NCI-H2029 treated with DMSO at 0.1 percent for 48 hours (cell line): ENCODE measurements around the gene DOCK3.
"Not testable (repeated sequence)": the region's sequence is repeated elsewhere in the genome, so short reads cannot be mapped to it uniquely, and the experiment has no call there.

Experiments
- DNase-seq: peaks from one replicate; lab custom pipeline; 2025; lab: John Stamatoyannopoulos, UW

Gene DOCK3

DNA sequence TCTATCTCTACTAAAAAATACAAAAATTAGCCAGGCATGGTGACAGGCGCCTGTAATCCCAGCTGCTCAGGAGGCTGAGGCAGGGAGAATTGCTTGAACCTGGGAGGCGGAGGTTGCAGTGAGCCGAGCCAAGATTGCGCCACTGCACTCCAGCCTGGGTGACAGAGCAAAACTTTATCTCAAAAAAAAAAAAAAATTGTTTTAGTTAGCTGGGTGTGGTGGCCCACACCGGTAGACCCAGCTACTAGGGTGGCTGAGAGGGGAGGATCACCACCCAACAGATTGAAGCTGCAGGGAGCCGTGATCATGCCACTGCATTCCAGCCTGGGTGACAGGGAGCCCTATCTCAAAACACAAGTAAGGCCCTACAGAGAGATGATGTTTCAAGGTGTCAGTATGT, 712.6 kb downstream of the DOCK3 start:
- not testable (repeated sequence) for DNase-seq

DNA sequence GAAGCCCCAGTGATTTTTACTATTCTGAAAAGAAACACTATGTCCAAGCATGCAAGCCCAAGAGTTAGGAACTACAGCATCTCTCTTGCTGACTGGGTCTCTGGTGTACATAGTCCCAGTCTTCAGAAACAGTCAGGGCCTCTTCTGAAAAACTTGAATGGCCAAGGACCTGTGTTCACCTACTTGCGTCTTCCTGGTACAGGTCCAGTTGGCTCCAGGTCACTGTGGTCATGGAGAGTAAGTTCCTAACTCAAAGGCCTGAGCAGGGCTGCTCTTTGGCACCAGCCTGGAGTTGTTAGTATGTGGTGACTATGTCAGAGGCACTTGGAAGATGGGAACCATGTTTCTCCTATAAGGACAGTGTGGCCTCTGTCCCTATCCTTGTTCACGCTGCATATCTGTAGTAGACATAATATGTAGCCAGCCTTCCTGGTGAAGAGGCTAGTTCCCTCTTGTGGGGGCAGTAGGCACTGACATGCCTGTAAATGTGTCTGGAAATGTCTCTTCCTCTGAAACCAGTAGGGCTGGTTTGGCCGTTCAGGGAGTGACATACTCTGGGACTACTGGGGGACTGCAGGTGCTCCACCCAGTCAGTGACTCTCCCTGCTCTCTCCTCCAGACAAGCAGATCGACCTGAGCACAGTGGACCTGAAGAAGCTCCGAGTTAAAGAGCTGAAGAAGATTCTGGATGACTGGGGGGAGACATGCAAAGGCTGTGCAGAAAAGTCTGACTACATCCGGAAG, 713.7 kb downstream of the DOCK3 start:
- no peak for DNase-seq

DNA sequence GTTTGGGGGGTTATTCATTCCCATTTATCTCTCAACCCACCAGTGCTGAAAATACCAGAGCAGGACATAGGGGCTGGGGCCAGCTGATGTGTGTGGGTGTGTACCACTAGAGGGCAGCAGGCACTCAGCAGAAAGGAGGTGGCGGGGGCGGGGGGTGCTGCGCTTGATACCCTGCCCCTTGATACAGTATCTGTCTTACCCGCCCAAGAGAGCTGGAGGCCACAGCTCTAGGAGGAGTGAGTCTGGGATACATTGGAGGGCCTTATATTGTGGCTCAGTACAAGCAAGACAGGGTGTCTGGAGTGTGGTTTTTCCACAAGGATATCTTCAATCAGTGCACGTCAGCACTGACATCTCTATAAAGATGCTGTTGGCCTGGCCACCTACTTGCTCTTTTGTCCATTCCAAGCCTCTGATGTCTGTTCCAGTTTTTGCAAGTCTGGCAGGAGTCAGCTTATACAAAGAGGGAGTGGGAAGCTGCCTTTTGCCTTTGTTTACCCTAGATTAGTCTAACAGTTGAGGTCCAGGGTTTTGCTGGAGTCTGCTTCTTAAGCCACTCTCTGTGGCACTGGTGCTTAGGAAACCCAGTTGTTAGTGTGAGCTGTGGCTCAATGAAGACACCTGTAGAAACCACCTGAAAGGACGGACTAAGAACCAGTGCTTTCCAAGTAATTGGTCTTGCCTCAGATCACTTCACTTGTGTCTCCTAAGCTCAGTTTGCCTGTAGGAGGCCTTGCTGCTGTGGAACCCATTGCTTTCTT, 714.9 kb downstream of the DOCK3 start:
- no peak for DNase-seq

DNA sequence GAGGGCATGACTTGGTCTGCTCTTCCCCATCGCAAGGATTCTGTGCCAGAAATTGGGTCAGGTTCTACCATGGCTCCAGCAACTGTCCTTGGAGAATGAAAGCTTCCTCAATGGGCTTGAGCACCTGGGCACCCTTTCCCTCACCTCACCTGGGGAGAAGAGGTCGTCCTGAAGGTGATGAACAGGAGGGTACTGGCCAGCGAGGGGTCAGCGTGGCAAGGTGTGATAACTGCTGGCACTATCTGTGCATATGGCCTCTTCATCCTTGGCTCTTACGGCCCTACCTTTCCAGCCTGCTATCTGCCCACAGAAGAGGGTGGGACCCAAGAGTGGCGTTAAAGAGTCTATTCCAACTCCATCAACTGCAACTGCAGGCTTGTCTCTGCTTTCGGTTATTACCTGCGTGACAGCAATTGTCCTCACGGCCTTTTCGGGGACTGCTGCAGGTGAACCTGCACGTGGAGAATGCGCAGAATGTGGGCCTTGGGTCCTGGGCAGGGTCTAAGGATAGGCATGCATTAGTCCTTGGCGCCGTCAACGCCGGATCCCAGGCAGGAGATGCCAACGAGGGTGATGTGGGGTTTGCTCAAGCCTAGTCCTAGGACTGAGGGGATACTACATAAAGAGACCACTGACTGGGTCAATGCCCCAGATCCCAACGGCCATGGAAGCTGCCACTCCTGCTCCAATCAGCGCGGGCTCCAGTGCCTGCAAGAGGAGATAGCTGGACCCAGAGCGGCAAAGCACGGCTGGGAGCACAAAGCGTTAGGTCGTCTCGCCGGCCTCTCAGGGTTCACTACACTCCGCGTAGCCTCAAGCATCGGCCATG, 715.7 kb downstream of the DOCK3 start:
- no peak for DNase-seq

DNA sequence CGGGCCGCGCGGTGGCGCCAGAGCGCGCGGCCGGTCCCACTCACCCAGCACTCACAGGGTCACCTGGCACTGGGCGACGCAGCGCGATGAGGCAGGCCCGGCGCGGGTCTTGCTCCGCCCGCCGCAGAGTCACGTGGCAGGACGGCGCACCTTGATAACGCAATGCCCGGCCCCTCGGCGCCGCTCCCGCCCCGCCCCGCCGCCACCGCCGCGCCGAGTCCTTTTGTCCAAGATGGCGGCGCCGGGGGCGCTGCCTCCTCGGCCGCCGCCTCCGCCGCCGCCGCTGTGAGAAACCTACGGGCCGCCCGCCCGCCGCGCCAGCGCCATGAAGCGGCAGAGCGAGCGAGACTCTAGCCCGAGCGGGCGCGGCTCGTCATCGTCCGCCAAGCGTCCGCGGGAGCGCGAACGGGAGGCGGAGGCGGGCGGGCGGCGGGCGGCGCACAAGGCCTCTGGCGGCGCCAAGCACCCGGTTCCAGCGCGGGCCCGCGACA, 716.4 kb downstream of the DOCK3 start, which contains the start of gene RBM15B:
TSS of gene RBM15B (plus strand) at position 211 of the 491 bp plus-strand sequence. CDS start at position 326, 115 bp downstream.
- no peak for DNase-seq

DNA sequence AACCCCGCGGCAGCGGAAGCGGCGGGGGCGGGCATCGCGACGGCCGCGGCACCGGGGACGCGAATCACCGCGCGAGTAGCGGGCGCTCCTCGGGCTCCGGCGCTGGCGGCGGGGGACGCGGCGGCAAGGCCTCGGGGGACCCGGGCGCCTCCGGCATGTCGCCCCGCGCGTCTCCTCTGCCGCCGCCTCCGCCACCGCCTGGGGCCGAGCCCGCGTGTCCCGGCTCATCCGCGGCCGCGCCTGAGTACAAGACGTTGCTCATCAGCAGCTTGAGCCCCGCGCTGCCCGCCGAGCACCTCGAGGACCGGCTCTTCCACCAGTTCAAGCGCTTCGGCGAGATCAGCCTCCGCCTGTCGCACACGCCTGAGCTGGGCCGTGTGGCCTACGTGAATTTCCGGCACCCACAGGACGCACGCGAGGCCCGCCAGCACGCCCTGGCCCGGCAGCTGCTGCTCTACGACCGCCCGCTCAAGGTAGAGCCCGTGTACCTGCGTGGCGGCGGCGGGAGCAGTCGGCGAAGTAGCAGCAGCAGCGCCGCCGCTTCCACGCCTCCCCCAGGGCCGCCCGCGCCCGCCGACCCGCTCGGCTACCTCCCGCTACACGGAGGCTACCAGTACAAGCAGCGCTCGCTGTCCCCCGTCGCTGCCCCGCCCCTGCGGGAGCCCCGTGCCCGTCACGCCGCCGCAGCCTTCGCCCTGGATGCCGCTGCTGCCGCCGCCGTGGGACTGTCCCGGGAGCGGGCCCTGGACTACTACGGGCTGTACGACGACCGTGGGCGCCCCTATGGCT, 717.0 kb downstream of the DOCK3 start:
- no peak for DNase-seq

DNA sequence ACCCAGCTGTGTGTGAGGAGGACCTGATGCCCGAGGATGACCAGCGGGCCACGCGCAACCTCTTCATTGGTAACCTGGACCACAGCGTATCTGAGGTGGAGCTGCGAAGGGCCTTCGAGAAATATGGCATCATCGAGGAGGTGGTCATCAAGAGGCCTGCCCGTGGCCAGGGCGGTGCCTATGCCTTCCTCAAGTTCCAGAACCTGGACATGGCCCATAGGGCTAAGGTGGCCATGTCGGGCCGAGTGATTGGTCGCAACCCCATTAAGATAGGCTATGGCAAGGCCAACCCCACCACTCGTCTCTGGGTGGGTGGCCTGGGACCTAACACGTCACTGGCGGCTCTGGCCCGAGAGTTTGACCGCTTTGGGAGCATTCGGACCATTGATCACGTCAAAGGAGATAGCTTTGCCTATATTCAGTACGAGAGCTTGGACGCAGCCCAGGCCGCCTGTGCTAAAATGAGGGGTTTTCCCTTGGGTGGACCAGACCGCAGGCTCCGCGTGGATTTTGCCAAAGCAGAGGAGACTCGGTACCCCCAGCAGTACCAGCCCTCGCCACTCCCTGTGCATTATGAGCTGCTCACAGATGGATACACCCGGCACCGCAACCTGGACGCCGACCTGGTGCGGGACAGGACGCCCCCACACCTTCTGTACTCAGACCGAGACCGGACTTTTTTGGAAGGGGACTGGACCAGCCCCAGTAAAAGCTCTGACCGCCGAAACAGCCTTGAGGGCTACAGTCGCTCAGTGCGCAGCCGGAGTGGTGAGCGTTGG, 717.8 kb downstream of the DOCK3 start:
- no peak for DNase-seq

DNA sequence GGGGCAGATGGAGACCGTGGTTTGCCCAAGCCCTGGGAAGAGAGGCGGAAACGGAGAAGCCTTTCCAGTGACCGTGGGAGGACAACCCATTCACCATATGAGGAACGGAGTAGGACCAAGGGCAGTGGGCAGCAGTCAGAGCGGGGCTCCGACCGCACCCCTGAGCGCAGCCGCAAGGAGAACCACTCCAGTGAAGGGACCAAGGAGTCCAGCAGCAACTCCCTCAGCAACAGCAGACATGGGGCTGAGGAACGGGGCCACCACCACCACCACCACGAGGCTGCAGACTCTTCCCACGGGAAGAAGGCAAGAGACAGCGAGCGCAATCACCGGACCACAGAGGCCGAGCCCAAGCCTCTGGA, 718.4 kb downstream of the DOCK3 start:
- DNase-seq, result no peak

DNA sequence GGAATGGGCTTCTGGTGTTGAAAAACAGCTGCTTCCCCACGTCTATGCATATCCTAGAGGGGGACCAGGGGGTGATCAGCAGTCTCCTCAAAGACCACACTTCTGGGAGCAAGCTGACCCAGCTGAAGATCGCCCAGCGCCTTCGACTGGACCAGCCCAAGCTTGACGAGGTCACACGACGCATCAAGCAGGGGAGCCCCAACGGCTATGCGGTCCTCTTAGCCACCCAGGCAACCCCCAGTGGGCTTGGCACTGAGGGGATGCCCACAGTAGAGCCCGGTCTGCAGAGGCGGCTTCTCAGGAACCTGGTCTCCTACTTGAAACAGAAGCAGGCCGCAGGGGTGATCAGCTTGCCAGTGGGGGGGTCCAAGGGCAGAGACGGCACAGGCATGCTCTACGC, 718.8 kb downstream of the DOCK3 start:
- no peak for DNase-seq

DNA sequence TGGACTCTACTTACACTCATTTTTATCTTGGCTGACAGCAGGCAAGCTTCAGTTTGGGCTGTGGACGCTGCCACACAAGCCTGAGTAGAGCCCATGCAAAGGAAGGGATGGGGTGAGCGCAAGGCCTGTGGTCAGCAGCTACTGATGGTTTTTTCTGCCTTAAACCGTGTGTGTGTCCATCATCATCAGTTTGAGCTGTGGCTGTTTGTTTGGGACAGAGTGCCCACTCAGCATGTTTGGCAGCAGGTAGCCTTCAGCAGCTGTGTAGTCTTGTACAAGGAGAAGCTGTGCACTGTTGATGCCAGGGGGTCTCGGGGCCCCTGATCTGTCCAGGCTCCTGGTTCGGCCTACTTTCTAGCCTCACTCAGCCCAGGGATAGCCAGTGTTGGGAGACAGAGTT, 719.8 kb downstream of the DOCK3 start:
- no peak for DNase-seq

DNA sequence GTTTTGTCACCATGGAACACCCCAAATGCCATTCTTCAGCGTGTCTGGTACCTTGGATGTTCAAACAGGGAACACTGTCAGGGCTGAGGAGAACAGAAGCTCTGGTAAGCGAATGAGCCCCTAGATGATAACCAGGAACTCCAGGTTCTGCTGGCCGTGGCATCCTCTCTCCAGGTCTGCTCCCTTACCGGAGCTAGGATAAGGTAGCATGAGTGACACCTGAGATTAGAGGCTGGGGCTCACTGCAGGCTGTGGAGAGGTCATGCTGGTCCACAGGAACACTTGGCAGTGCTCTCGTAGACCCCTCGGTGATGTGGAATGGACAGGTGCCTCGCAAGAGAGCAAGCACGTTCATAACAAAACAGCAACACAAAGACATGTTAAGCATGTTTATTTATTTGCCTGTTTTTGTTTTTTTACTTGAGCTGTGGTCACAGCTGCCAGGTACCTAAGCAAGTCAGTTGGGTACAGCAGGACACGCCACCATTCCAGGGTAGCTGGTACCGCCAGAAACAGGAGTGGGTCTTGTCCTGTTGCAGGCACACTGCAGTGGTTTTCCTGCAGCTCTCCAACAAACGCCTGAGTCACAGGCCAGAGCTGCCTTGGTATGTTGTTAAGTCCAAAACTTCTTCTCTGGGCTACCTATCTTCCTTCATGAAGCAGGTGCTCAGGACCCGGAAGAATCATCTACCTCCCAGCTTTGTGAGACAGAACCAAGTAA, 720.9 kb downstream of the DOCK3 start:
- no peak for DNase-seq

DNA sequence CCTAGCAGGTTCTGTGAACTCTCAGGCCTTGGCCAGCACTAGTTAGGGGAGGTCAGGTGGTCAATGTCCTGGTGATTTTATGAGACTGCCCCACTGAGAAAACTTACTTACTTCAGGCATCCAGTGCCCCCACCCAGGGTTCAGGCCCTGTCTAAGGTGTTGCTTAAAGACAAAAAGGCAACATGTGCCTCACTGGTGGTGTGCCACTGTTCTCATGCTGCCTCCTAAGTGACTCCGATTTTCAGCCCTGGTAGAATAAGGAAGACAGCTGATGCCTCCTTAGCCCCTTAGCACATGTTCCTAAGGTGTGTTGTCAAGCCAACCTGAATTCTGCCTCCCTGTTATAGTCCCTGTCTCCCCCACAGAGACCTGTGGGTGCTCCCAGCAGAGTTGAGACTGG, 721.7 kb downstream of the DOCK3 start:
- no peak for DNase-seq

DNA sequence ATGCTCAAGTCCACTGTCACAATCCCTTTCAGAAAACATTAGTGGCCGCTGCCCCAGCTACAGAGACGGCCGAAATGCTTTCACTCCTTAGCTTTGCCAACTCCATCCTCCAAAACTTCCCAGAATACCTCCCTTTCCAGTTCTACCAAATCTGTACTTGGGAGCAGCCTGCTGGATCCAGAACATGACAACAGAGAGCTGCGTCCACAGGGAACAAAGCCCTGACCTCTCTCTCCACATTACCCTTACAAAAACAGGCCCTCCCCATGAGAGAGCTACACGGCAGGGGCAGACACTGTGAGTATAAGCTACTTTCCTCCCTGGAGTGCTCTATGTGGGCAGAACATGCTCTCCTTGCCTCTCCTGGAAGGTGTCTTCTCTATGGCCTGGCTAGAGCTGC, 722.7 kb downstream of the DOCK3 start:
- DNase-seq, result no peak

DNA sequence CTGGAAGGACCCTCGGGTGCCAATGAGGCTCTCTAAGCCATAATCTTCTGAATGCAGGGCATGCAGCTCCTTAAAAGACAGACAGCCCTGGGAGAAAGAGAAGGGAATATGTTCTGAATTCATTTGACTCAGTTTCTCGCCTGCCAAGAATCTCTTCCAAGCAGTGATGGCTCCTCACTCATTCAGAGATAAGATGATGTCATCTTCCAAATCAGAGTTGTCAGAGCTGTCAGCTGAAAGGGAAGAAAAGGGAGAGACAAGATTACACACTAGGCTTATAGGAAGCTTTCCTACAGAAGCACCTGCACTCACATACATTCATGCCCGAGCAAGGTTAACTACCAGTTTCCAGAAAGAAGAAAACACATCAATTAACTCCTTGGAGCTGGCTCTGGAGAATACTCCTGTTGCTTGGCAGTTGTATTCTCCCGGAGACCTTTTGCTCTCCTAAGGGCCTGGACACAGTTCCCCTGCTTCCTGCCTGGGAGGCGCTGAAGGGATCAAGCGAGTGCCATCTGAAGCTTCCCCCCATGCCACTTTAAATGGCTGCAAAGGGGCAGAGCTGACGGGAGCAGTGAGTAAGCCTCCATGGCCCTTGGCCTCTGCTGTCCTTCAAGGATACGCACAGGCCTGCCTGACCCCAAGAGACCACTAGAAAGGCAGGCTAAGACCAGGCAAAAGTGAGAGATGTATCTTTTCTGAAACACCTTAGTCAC, 724.0 kb downstream of the DOCK3 start:
- no peak for DNase-seq

DNA sequence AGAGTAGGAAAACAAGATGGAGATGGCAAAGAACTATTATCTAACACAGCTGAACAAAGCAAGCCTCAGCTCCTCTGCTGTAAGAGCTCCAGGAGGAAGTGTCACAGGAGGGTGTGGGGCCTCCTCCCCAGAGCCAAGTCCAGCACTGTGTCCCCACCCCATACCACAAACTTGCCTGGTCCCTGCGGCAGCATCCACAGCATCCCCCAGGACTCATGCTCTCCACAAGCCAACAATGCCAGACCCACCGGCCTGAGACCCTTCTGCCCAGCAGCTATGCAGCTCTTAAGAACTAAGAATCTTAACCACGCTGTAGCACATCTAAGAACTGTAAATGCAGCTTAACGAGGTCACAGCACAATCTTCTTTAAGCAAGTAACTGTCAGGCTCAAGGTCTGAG, 725.4 kb downstream of the DOCK3 start:
- DNase-seq, result no peak

DNA sequence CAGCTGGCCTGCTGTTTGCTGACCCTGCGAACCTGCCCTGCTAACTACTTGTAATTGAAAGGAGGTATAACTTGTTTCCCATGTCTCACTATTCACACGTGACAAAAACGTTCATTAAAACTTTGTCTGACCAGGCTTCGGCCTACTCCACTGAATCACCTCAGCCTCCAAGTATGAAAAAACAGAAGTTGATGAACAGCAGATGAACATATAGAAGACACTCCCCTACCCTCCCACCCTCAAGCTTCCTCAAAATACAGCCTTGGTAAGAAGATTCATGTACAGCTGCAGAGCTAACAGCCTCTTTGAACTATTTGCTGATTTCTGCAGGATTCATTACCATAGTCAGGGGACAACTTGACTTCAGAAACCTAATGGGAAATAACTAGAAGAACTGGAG, 727.0 kb downstream of the DOCK3 start:
- no peak for DNase-seq

DNA sequence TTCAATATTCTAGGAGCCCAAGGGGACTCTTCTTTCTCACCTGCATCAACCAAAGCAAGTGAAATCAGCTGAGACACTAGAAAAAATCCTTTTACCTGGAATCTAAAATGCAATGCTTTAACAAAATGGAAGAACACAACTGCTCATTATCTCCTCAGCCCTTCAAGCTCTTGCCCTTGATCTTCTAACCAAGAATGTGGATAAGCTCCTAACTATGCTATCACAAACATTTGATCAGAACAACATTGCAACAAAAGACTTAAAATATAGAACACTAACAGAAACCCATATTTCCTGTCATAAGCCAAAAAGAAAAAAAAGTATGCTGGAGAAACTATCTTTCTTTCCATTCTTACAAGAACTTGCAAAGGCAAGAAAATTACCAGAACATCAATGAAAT, 728.9 kb downstream of the DOCK3 start:
- no peak for DNase-seq

DNA sequence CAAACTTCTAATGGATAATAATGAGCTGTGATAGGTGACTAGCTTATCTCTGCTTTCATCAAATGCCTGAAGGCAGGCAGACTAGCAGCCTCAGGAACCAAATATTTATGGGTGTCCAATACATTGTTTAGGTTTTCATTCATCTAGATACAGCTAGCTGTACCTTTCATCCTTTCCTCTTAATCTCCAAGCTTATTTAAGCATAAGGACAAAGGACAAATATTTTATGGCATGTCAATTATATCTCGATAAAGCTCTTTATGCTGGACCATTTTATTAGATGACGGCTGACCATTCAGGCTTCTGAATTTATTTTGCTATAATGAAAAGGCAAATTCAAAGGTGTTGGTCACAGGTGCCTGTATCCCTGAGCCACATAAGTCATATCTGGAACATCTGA, 733.3 kb downstream of the DOCK3 start:
- no peak for DNase-seq

DNA sequence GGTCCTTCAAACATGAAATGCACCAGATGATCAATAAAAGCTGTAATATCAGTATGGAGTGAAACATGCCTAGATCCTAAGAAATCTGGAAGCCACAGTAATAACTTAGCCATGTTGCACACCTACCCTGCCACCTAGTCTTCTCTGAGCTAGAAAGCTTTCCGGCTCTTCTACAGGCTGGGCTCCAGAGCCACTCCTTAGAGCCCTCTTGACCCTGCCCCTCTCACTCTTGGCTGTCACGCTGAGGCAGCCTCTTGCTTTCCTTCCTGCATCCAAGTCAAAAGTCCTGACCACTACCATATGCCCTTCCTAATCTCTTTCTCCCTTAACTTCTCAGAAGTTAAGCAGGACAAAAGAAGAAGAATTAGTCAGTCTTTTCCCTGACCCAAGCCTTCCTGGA, 734.1 kb downstream of the DOCK3 start:
- DNase-seq, result no peak

DNA sequence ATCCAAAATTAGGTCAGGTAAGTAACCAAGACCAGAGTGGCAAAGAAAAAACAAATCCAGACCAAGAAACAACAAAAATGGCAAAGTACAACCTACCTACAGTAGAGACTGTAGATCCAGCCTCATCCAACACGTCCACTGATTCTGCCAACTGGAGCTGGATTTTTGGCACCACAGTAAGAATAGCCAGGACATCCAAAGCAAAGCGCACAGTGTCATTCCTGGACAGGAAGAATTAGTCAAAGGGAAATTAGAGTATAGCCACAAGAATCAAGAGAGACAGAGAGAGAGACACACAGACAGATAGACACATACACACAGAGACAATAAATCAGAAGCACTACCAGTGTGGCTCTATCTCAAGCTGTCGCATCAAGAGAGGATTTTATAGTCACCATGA, 747.5 kb downstream of the DOCK3 start:
- DNase-seq, result no peak
